Neural cell (in vitro differentiated cells): ENCODE data around the gene KRTAP19-7.

Source experiments
- CTCF ChIP-seq: fragments of 450-650 bp; IDR thresholded peaks from 2 replicates; pipeline ENCODE4 v1.5.1; 2014; ENCODE audit warnings: antibody characterized with exemption, mild to moderate bottlenecking, moderate library complexity; ENCODE audit not compliant: poor library complexity, severe bottlenecking
- EZH2 ChIP-seq: fragments of 200-600, 300-800 bp; shearing (Covaris generic), sonication (generic); IDR thresholded peaks from 2 replicates; pipeline ENCODE4 v1.6.1; 2014; ENCODE audit warnings: antibody characterized with exemption, low read length, borderline replicate concordance, mild to moderate bottlenecking; ENCODE audit not compliant: insufficient read depth, poor library complexity, severe bottlenecking
- POLR2AphosphoS5 ChIP-seq: IDR thresholded peaks from 2 replicates; pipeline ENCODE4 v1.6.1; 2012
- RAD21 ChIP-seq: fragments of 450-650 bp; conservative IDR thresholded peaks from 2 replicates; pipeline ENCODE4 v1.6.1; 2014; ENCODE audit warnings: antibody characterized with exemption, mild to moderate bottlenecking, moderate library complexity
- TAF1 ChIP-seq: IDR thresholded peaks from 2 replicates; pipeline ENCODE4 v1.6.1; 2012; ENCODE audit warnings: low read depth
- TF ChIP-seq, protein P1 (sequence below): IDR thresholded peaks from 2 replicates; pipeline ENCODE4 v1.6.1; 2012; ENCODE audit warnings: borderline replicate concordance

- no peak for TF ChIP-seq RAD21
- TF ChIP-seq CTCF = no peak
- TF ChIP-seq EZH2 = no peak
- no peak for TF ChIP-seq POLR2AphosphoS5
- TF ChIP-seq TAF1 = no peak
- TF ChIP-seq, protein P1, sequence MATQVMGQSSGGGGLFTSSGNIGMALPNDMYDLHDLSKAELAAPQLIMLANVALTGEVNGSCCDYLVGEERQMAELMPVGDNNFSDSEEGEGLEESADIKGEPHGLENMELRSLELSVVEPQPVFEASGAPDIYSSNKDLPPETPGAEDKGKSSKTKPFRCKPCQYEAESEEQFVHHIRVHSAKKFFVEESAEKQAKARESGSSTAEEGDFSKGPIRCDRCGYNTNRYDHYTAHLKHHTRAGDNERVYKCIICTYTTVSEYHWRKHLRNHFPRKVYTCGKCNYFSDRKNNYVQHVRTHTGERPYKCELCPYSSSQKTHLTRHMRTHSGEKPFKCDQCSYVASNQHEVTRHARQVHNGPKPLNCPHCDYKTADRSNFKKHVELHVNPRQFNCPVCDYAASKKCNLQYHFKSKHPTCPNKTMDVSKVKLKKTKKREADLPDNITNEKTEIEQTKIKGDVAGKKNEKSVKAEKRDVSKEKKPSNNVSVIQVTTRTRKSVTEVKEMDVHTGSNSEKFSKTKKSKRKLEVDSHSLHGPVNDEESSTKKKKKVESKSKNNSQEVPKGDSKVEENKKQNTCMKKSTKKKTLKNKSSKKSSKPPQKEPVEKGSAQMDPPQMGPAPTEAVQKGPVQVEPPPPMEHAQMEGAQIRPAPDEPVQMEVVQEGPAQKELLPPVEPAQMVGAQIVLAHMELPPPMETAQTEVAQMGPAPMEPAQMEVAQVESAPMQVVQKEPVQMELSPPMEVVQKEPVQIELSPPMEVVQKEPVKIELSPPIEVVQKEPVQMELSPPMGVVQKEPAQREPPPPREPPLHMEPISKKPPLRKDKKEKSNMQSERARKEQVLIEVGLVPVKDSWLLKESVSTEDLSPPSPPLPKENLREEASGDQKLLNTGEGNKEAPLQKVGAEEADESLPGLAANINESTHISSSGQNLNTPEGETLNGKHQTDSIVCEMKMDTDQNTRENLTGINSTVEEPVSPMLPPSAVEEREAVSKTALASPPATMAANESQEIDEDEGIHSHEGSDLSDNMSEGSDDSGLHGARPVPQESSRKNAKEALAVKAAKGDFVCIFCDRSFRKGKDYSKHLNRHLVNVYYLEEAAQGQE = no peak
These were observed 18.2 kb upstream of the KRTAP19-7 start for GRCh38 chr21:30579346-30579745.
